Sigmoid colon (tissue), 4 donors: ENCODE measurements around the gene TFF1.

Experiments
- EP300 ChIP-seq, 4 donors: sonication (generic); formaldehyde crosslinking; IDR thresholded peaks; one replicate each; pipeline ENCODE4 v1.6.1; 2017; ENCODE audit warnings: antibody characterized with exemption in 4 of 4
- TF ChIP-seq, protein P1 (sequence below), 4 experiments: fragments of 450-650 bp in 3 of 4; fragments of 200-600 bp in 1 of 4; IDR thresholded peaks; one replicate each; pipeline ENCODE4 v1.5.1; 2016 to 2019; ENCODE audit warnings: antibody characterized with exemption in 4 of 4, mild to moderate bottlenecking in 3 of 4, moderate library complexity in 2 of 4

DNA sequence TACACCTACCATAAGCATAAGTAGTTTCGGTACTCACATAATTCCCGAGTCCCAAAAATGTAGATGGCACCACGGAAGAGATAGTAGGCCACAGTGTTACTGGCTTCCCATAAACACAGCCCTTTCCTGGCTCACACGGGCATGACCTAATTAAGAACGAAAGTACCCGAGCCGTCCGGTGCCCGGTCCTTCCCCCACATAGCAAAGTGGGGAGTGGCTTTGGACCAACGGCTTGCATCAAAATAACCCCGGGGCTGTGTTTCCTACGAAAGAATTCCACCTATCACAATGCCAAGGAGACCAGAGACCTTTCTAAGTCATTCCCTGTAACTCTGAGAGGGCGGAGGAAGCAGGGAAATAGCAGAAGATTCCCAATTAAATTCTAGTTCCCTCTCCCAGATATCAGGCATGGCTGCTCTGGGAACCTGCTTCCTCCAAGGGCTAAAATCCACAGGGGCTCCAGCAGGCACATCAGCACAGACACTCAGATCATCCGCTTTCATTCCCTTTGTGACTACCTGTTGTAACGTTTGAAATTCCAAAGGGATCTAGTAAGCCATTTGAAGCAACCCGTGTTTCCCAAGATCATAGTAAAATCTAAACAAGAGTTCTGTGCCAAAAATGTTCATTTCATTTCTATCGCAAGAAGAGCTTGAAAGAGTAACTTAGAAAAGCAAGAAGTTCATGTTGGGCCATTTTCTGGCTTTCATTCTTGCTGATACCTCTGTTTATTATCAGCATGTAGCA is 29.7 kb upstream of the TFF1 start, which contains the start of gene TMPRSS3:
- TF ChIP-seq, protein P1, sequence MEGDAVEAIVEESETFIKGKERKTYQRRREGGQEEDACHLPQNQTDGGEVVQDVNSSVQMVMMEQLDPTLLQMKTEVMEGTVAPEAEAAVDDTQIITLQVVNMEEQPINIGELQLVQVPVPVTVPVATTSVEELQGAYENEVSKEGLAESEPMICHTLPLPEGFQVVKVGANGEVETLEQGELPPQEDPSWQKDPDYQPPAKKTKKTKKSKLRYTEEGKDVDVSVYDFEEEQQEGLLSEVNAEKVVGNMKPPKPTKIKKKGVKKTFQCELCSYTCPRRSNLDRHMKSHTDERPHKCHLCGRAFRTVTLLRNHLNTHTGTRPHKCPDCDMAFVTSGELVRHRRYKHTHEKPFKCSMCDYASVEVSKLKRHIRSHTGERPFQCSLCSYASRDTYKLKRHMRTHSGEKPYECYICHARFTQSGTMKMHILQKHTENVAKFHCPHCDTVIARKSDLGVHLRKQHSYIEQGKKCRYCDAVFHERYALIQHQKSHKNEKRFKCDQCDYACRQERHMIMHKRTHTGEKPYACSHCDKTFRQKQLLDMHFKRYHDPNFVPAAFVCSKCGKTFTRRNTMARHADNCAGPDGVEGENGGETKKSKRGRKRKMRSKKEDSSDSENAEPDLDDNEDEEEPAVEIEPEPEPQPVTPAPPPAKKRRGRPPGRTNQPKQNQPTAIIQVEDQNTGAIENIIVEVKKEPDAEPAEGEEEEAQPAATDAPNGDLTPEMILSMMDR (IDR thresholded peaks at IDR 0.05): no peak
- no peak for TF ChIP-seq EP300 (IDR thresholded peaks at IDR 0.05)
